MM.1S (cell line): Measurements from ENCODE around the gene DCTN3.

Source experiments
- CTCF ChIP-seq: fragments of 300-600 bp; sonication (generic); IDR thresholded peaks from 2 replicates; pipeline ENCODE4 v1.5.1; 2016; ENCODE audit warnings: antibody characterized with exemption, low read length, mixed read lengths
- EZH2 ChIP-seq: fragments of 300-600 bp; sonication (generic); optimal IDR thresholded peaks from 2 replicates; pipeline ENCODE3; 2017; ENCODE audit warnings: low read depth, mild to moderate bottlenecking, antibody characterized with exemption, low read length, mixed read lengths

GRCh38 chr9:34651321-34651720 lies 31.0 kb upstream of the DCTN3 start:
- TF ChIP-seq CTCF (no peak), EZH2 (no peak)
